Measurements from ENCODE around the gene HOXB9.

Gene HOXB9

DNA sequence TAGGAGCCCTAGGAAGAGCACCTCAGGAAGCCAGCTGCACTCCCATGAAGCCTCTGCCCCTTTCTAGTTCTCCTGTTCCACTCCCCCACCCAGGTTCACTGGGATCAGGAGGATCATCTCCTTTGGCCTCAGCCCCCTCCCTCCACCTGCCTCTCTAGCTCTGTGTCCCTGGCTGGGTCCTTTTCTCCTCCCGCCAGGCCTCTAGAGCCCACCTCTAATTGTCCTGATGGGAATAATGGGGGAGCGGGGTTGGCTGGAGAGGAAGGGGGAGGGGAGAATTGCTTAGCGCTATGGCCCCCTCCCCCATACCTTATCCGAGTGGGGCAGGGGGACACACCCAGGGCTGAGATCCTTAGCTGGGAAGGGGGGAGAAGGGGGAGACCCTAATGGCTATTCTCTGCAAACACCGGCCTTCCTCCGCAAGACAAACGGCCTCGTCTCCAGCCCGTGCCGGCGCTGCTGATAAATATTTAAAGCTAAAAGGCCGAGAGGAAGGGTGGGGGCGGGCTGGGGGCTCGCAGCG is 16.3 kb downstream of the HOXB9 start:
- no peak for DNase-seq

DNA sequence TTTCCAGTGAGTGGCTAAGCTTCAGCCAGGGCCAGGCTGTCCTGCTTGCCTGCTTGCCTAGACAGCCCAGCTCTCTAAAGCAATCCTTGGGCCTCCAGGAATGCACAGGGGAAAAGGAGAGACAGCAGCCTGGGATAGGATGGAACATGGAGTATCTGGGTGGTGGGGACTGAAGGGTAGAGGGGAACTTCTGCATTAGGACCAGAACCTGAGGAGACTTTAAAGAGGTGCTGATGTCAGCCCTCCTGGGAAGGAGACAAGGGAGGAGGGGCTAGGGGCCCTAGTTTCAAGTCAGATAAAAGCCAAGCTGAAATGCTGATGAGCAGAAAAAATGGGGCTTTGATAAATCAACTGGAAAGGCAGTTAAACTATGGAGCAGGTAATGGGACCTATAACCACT is 17.1 kb downstream of the HOXB9 start:
- no peak for DNase-seq

DNA sequence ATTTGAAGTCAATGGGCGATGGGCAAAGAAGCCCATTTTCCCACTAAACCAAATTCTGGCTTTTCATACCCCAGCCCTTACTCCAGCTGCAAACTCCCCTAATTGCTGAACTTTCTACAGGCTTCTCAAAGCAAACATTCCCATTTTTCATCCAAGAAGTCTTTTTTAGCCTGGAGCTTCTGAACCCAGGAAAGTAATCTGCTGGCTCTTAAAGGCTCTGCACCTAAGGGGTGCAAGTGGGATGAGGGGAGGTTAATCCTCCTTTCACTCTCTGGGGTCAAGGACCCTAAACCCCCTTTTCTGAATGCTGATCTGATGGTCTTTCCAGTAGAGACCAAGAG is 17.7 kb downstream of the HOXB9 start:
- DNase-seq: no peak

DNA sequence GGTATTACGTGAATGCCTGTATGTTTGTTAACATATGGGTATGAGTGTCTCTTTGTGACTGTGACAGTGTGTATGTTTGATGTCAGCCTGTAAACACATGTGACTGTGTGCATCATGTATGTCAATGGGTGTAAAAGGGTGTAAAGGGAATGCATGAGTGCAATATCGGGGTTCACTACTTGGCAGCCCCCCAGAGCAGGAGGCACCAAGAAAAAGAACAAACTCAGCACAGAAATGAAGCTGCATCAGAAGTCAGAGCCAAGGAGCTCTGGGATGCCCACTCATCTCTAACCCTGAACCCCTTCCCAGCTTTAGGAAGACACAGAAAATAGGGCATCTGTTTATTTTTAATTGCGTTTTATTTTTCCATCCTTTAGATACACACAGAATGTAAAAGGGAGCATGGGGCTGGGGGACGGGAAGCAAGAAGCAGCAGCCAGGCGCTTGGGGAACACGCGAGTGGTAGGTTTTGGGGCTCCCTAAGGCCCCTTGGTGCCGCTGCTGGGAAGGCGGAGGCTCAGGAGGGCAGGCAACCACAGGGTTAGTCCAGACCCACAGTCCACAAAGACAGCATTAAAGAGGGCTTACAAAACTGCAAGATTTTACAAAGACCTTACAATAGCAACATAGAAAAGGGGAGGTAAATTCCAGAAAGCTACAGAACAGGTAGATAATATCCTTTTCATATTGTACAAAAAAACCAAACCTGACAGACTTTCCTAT is 19.1 kb downstream of the HOXB9 start:
- no peak for DNase-seq

DNA sequence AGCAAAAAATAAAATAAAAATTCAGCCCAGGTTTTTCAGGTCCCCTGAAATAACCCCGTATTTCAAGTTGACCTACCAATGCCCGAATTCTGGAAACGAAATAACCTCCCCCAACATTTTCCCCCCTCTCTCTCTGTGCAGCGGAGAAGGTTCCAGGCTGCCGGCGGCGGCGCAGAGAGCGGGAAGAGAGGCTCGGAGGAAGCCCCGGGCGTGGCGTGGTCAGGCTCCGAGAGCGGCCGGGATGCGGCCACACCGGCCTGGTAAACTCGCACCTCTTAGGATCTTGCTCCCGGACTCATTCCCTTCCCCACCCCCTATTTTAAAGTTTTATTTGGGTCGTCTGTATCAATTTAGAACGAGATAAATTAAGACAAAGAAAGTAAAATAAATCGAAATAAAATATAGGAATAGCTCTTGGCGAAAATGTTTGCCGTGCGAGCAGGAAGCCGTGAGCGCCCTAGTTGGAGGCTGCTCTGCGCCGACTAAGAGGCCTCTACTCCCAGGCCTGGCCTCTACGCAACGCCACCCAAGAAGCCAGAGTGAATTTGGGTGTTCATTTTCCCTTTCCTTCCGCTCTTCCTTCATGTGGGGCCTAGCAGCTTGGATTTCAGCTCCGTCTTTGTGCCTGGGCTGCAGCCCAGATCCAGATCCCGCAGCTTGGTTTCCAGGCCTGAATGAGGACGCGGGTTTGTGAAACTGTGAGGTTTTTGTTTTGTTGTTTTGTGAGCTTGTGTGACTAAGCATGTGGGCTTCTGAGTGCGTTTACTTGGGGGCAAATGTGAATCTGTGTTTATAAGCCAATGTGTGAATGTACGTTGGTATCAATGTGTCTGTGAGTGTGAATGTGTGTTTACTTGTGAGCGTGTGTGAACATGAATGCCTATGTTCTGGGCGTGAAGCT is 19.9 kb downstream of the HOXB9 start:
- no peak for DNase-seq

DNA sequence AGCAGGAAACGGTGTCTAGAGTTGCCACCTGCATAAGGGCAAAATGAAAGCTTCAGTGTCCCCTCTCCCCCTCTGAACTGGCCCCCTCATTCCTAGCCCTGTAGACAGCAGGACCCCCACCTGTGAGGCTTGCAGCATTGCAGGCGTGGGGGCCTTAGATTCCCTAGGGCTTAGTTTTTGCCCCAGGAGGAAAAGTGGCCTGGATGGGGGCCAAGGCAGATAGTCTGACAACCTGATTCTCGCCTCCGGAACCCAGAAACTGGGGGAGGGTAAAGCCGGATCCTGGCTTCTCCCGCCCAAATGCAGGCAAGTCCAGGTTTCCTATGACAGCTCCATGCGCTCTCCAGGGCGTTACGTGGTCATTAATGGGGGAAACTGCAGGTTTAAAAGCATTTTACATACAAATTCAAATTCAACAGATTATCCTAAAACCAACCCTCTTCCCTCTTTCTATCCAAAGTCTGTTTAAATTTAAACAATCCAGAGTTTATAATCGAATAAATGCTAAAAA is 20.7 kb downstream of the HOXB9 start:
- DNase-seq: no peak

DNA sequence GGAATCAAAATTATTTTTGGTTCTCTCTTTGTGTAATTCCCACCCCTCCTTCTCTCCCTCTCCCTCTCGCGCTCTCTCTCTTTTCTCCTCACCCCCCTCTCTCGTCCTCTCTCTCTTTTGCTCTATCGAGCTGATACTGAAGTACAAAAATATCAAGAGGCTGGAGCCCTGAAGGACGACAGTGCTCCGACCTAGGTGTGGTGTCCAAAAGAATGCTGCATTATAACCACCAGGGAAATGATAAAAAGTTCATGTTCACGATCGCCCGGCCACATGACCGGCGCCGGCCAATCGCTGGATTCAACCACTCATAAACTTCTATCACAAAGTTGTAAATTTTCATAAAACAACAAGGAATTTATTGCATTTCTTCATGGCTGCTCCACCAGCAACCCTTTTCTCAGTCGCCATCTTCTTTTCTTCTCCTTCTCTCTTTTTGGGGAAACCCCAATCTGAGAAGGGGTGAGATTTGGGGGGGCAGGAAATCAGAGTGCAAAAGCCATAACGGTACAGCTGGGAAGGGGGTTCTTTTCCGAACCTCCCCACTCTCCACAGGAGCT is 21.3 kb downstream of the HOXB9 start, which contains the start of gene HOXB6:
TSS of gene HOXB6 (minus strand) at position 217 of the 560 bp plus-strand sequence. CDS start 6,836 bp downstream, outside the sequence.
- no peak for DNase-seq

DNA sequence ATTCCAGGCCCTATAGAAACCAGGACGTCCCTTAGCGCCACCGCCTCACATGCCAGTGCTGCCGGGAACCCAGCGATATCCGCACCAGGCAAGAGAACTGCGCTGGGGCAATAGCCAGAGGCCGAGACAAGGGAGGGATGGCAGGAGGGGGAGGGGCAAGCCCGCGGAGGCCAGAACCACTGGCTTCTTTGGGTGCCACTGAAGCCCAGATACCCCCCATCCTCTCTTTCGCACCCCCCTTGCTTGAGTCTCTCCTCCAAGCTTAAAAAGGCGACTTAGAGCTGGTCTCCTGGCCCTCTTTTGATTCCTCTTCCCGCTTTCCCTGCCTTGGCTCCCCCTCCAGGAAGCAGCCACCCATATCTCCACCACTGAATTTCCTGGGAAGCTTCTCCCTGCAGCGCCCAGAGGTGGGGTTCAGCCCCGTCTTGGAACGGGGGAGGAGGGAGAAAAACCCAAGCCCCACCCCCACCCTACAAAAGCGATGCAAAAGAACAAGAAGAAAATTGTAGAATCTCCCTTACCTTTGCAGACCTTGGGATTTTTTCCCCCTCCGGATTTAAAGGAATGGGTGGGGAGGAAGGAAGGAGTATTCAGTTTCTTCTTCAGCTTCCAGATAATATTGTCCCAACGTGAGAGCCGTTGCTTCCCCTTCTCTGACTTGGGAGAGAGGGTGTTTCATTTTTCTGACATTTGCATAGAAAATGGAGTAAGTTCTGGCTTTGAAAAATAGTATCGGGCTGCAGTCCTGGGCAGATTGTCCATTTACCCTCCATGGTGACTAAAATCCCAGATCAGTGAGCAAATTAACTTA is 22.0 kb downstream of the HOXB9 start:
- no peak for DNase-seq

DNA sequence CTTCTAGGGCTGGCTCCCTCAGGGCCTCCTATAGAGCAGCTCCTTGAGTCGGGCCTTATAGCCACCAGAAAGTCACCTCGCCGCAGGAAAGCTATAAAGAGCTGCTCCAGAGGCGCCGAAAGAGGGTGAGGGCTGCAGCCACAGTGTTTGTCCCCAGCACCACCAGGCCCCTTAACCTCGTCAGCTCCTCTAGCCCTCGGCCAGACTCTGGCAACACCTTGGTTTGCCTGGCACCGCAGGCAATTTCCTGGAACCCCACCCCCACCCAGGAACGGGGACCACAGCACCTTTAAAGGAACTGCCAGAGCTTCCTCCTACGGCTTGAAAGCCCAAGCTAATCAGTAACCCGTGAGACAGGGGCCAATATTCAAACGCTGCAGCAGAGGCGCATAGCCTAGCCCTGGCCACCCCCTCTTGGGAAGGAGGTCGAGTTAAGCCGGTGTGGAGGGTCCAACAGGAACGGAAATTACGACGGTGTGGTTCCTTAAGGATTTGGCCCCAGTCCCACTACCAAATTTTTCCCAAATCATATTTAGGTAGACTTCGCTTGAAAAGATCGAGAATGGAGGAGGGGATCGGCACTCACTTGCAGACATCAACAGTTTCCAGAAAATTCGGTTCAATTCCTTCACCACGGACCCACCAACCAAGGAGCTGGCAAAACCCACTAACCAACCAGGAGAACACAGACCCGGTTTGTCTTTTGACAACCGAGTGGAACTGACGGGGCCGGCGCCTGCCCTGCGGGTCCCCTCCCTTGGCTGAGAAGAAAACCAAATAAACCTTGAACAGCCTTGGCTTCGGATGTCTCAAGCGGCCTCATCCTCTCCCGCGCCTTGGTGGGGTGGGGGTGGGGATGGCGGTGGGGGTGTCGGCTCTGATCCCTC is 24.4 kb downstream of the HOXB9 start:
- no peak for DNase-seq

DNA sequence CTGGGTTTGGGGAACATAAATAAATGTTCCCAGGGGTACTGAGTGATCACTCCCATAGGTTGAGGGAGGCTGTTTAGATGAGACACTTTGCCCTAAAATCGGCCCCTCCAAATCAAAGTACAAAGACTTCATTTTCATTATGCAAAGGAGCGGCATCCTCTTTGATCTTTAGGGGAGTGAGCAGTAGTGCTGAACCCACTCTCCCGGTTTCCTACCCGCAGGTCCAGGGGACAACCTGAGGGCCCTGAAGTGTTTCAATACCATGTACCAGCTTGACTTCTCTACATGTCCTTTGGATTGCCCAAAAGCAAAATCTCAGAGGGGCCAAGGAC is 25.0 kb downstream of the HOXB9 start:
- no peak for DNase-seq

DNA sequence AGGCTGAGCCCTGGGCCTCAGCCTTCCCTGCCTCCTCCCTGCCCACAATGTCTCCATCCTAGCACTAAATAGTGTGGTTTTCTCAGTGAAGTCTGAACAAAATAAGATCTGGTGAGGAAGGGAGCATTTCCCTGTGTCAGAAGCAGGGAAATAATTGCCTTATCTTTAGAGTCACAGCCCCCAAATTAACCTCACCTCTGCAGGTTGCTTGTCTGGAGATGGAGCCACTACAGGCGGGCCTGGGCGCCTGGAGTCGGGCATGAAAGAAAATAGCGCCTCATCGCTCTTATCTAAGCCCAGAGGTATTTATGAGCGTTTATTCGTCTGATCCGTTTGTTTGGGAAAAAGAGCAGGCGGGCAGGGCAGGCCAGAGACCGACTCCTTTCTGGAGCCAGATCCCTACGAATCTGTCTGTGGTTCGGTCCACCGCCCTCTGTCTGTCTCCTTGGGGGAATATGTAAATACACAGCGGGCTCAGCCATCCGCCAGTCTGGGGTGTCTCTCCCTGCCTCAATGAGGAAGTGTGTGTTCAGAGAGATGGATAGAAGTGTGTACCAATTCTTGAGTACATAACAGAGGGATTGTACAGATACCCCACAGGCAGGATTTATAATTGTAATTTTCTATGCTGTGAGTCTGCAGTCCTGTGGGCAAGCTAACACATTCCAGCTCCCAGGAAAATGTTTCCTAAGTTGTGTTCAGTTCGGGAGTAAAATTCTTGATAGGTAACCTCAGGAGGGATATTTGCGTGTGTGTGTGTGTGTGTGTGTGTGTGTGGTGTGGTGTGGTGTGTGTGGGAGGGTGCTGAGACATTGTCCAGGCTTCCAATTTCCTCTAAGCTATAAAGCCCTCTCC is 25.7 kb downstream of the HOXB9 start:
- no peak for DNase-seq

DNA sequence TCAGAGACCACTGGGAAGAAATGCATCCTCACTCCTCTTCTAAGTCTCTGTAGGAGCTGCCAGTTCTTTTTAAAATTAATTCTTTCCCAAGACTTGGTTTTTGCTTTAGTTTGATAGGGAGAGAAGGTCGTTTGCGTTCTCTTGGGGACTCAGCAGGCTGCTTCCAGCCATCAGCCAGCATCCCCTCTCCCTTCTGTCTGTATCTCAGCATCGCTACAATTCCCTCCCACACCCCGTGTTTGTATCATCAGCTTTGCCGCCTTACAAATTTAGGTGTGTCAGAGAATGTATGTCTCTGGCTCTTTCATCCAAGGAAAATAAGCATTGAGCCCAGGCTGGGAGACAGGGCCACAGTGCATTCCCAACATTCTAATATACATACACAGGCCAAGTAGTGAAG is 26.8 kb downstream of the HOXB9 start:
- no peak for DNase-seq

DNA sequence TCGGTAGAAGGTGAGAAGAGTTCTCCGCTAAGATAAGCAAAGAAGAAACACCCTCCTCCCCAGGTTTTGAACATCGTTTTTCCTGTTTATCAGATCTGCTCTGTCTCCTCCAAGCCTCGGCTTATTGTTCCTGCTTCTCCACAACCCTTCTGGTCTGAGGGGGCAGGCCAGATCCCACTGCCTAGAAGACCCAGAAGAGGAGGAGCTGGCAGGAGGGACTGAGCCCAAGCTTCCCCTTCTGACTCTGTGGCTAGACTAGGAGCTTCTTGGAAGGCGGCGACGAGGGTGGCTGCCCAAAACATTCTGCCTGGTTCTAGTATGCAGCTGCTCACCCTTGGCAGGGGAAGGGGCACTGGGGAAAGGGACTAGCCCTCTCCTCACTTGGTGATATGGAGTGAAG is 27.4 kb downstream of the HOXB9 start:
- no peak for DNase-seq

DNA sequence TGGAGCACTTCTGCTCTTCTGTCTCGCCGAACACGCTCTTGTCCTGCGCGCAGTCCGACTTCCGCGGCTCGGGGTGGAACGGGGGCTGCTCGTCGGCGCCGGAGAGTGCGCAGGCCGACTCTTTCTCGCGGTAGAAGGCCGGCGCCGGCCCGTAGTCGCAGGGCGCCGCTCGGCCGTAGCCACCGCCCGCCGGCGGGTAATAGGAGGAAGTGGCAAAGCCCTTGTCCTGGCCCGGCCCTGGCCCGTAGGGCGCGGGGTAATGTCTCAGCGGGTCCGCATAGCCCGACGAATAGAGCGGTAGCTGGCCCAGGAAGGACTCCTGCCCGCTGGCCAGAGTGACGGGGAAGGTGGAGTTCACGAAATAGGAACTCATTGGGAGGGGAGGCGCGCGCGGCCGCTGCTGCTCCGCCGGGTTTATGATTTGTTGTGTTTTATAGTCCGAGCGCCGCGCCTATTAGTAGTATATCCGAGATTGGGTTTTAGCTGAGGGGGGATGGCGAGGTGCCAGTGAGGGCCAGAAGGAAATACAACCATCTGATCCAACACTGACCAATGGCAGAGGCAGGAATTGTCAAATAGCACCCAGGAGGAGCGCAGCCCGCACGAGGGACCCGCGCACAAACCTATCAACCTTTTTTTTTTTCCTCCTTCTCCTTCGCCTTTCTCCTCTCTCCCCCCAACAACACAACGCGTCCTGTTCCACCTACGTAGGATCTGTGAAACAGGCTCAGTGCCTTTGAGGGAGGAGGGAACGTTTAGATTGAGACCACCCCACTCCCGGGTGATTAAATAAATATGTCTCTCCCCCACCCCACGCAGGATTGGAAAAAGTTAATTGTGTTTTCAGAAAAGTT is 28.2 kb downstream of the HOXB9 start:
- DNase-seq: no peak

DNA sequence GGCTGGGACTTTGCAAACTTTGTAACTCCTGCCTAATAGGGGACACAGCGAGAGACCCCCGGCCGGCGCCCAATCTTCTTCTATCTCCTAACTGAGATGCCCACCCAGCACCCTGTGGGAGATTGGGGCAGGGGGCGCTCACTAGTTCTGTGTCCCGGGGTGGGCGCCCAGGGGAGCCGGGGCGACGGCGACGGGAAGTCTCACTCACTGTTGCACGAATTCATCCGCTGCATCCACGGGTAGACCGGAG is 28.7 kb downstream of the HOXB9 start:
- DNase-seq: no peak

DNA sequence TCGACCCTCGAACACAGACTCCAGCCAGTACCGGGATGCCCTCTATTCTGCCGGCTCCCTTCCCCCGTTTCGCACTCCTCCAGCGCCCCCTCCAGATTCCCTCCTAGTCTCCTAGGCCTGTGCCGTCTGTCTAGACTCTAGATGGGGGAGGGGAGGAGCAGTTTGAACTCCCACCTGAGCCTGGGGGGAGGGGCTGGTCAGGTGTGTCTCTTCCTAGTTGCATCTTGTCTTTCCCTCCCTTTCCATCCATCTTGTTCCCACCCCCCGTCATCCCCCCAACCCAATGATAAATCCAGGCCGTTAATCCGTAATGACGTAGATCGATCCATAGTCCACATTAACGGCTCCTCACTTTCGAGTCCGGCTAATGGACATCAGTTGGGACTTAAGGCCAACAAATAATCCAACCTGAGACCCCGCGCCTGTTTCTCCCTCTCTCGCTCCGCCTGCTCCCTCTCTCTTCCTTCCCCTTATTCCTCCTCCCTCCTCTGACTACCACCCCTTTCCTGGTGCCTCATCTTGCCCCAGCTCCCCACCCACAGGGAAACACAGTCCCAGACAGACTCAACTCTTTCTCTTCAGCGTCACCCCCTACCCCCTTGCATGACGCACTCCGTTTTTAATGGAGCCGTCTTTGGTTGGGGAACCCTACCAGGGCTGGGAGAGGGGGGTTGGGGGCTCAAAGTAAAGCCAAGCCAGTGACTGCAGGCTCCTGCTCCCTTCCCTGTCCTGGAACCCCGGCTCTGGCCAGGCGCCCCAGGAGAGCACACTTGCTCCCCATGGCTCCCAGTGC is 29.2 kb downstream of the HOXB9 start:
- no peak for DNase-seq

DNA sequence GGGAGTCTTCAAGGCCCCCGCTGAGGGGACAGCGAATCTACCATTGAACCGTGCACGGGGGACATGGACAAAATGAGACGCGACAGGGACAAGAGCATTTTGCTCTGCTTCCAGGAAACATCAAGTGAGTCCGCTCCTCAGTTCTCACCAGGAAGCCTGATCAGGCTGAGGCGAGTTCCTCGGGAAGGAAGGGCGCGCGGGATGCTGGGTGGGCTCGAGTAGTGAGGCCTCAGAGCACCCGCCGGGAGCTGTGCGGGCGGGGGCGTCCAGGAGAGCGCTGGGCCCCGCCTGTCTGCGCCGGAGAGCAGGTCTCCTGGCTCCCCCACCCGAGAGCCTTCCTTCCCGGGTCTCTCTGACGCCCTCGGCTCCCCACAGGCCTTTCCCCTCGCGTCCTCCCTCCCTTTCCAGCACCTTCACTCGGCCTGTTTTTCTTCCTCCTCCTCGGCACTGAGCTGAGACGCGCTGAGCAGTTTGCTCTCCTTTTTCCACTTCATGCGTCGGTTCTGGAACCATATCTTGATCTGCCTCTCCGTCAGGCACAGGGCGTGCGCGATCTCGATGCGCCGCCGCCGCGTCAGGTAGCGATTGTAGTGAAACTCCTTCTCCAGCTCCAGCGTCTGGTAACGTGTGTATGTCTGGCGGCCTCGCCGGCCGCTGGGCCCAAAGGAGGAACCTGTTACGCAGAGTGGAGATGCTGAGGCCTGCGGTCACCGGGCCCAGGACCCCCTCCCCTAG is 30.0 kb downstream of the HOXB9 start:
- no peak for DNase-seq

DNA sequence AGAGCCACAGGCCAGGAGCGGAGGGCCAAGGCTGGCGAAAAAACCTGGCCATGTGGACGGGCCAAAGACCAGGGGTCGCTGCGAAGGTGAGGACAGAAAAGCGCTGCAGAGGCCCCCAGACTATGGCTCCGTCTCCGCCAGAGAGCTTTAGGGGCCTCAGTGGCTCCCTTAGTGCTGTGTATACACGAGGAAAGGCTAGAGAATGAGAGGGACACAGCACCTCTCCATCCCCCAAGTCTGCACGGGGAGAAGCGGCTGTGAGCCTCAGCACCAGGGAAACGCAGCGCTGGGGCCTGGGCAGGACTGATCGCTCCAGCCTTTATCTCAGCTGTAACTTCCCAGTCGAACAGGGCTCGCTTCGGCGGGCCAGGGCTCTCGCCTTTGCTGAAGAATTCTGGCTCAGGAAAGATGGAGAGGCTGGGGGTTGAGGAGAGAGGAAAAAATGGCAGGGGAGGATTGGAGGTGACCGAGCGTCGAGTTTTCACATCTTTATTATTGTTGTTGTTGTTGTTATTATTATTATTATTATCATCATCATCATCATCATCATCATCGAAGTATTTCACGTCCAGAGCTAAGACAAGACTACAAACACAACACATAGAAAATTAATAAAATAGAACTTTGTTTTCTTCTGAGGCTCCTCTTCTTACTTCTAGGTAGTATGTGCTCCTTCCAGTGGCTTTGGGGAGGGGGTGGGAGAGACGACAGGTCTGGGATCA is 30.7 kb downstream of the HOXB9 start:
- DNase-seq: no peak
